HepG2 (cell line): Measurements from ENCODE around the gene MCM8. TPM values are rescaled to one million over a fixed set of nuclear protein-coding genes. Genes with fewer than 3 reads are reported as not detected.

Experiments
- ATAC-seq: fragments of 200-7000 bp; cut with Tn5 transposase; 3 replicates; pipeline ENCODE4 v1.9.1; 2020; ENCODE audit warnings: mild to moderate bottlenecking, moderate library complexity
- BruUV-seq: library from RNA; stranded (reverse); fragments of 400-500 nt; replicated peaks from 2 replicates; lab custom pipeline; 2021; lab: Mats Ljungman, UMichigan
- CTCF ChIA-PET: fragments of 300-600 bp; formaldehyde crosslinking; extraction: SDS; loops from one replicate; lab custom pipeline; 2021; ENCODE audit warnings: low total read pairs, inconsistent platforms, low intra/inter-chr PET ratio; lab: Yijun Ruan, JAX
- POLR2A ChIA-PET: fragments of 350-600 bp; sonication (Branson Sonifier 250); formaldehyde crosslinking; loops from one replicate; lab custom pipeline; 2020; ENCODE audit warnings: antibody characterized with exemption, inconsistent platforms; lab: Yijun Ruan, JAX
- DNase-seq: peaks from one replicate; pipeline ENCODE4 v3.0.0-alpha.2; 2015; ENCODE audit warnings: low spot score
- FAIRE-seq: peaks from 3 replicates; lab custom pipeline; 2011; peaks lifted over from hg19 to GRCh38; lab: Jason Lieb, UNC
- H2AFZ ChIP-seq: one replicate; pipeline ENCODE4 v1.6.1; 2011; ENCODE audit warnings: low read length, inconsistent platforms
- H3K27ac ChIP-seq: fragments of 300-600 bp; 3 replicates; pipeline ENCODE4 v1.8.0; 2011; ENCODE audit warnings: mixed run types, mild to moderate bottlenecking, mixed read lengths, low read length, inconsistent platforms; ENCODE audit not compliant: insufficient read depth; ENCODE audit errors: extremely low read length
- H3K27me3 ChIP-seq, 2 experiments: fragments of 200-600 bp in 1 of 2; 2 replicates in 1 of 2; 3 replicates in 1 of 2; pipeline versions ENCODE4 v1.6.0 to v1.8.0; 2011; ENCODE audit warnings: low read length in 2 of 2, mild to moderate bottlenecking in 2 of 2, moderate library complexity in 2 of 2, inconsistent platforms in 1 of 2; ENCODE audit not compliant: insufficient read depth in 2 of 2, control insufficient read depth in 1 of 2
- H3K36me3 ChIP-seq, 2 experiments: fragments of 200-600 bp in 1 of 2; replicated peaks in 1 of 2; 2 replicates in 1 of 2; 3 replicates in 1 of 2; pipeline versions ENCODE4 v1.5.1 to v1.8.0; 2011; ENCODE audit warnings: low read length in 2 of 2, inconsistent platforms in 1 of 2; ENCODE audit not compliant: insufficient read depth in 2 of 2, control insufficient read depth in 1 of 2
- H3K4me1 ChIP-seq: 2 replicates; pipeline ENCODE4 v1.5.1; 2012; ENCODE audit warnings: low read length, inconsistent platforms; ENCODE audit not compliant: insufficient read depth
- H3K4me2 ChIP-seq: 2 replicates; pipeline ENCODE4 v1.6.0; 2011; ENCODE audit warnings: low read depth, low read length, inconsistent platforms
- H3K4me3 ChIP-seq, 3 experiments: fragments of 200-600 bp in 1 of 3; sonication (generic), shearing (Covaris generic) in 1 of 3; replicated peaks in 1 of 3; 2 replicates each; pipeline ENCODE4 v1.5.1; 2011 to 2016; ENCODE audit warnings: low read length in 3 of 3, inconsistent platforms in 2 of 3, low read depth in 2 of 3, mild to moderate bottlenecking in 2 of 3, control low read depth in 1 of 3, mixed read lengths in 1 of 3; ENCODE audit not compliant: insufficient read depth in 1 of 3
- H3K79me2 ChIP-seq: one replicate; pipeline ENCODE4 v1.6.1; 2011; ENCODE audit warnings: low read length, inconsistent platforms; ENCODE audit not compliant: insufficient read depth
- H3K9ac ChIP-seq: 2 replicates; pipeline ENCODE4 v1.6.0; 2011; ENCODE audit warnings: mild to moderate bottlenecking, low read depth, low read length, inconsistent platforms; ENCODE audit not compliant: insufficient read depth
- H3K9me3 ChIP-seq: 2 replicates; pipeline ENCODE4 v1.5.1; 2012; ENCODE audit warnings: mild to moderate bottlenecking, low read length
- H4K20me1 ChIP-seq: 2 replicates; pipeline ENCODE4 v1.6.0; 2011; ENCODE audit warnings: inconsistent platforms, mild to moderate bottlenecking, low read length, moderate library complexity; ENCODE audit not compliant: insufficient read depth
- DNMT1 ChIP-seq: sonication (generic); formaldehyde crosslinking; IDR thresholded peaks from 2 replicates; pipeline ENCODE4 v1.5.1; 2020; ENCODE audit warnings: mild to moderate bottlenecking, missing genetic modification reagents
- E2F5 ChIP-seq: sonication (generic); formaldehyde crosslinking; conservative IDR thresholded peaks from 2 replicates; pipeline ENCODE4 v1.4.0; 2020; ENCODE audit warnings: missing genetic modification reagents
- HNRNPUL1 ChIP-seq: fragments of 200-400 bp; formaldehyde crosslinking; IDR thresholded peaks from 2 replicates; pipeline ENCODE4 v1.6.1; 2017; ENCODE audit warnings: low read depth, mild to moderate bottlenecking, low read length, moderate library complexity
- ISL2 ChIP-seq: sonication (generic); formaldehyde crosslinking; IDR thresholded peaks from 2 replicates; pipeline ENCODE4 v1.5.0; 2020; ENCODE audit warnings: missing genetic modification reagents
- PHF20 ChIP-seq: sonication (generic); formaldehyde crosslinking; IDR thresholded peaks from 2 replicates; pipeline ENCODE4 v1.5.0; 2020; ENCODE audit warnings: mild to moderate bottlenecking, missing genetic modification reagents
- SP5 ChIP-seq: IDR thresholded peaks from 2 replicates; pipeline ENCODE4 v1.6.1; 2016; ENCODE audit warnings: low read depth, borderline replicate concordance
- SPEN ChIP-seq: sonication (generic); formaldehyde crosslinking; IDR thresholded peaks from 2 replicates; pipeline ENCODE4 v1.5.1; 2020; ENCODE audit warnings: low read depth, mild to moderate bottlenecking, missing genetic modification reagents
- TP53 ChIP-seq: sonication (generic); formaldehyde crosslinking; conservative IDR thresholded peaks from 2 replicates; pipeline ENCODE4 v1.4.0; 2020; ENCODE audit warnings: missing genetic modification reagents
- ZBTB20 ChIP-seq: sonication (generic); formaldehyde crosslinking; IDR thresholded peaks from 2 replicates; pipeline ENCODE4 v1.8.1; 2023; ENCODE audit warnings: missing genetic modification reagents, low read depth, mild to moderate bottlenecking, borderline replicate concordance
- ZC3H13 ChIP-seq: sonication (generic); formaldehyde crosslinking; IDR thresholded peaks from 2 replicates; pipeline ENCODE4 v1.8.1; 2023; ENCODE audit warnings: mild to moderate bottlenecking, missing genetic modification reagents, moderate library complexity
- ZFP36 ChIP-seq: fragments of 150-350 bp; IDR thresholded peaks from 2 replicates; pipeline ENCODE4 v1.6.1; 2018; ENCODE audit warnings: borderline replicate concordance, low read length, low read depth; ENCODE audit not compliant: partially characterized antibody
- ZNF646 ChIP-seq: sonication (generic); formaldehyde crosslinking; IDR thresholded peaks from 2 replicates; pipeline ENCODE4 v1.9.0; 2021; ENCODE audit warnings: mild to moderate bottlenecking, missing genetic modification reagents
- ZNF713 ChIP-seq: sonication (generic); formaldehyde crosslinking; IDR thresholded peaks from 2 replicates; pipeline ENCODE4 v1.4.0; 2020; ENCODE audit warnings: mild to moderate bottlenecking, missing genetic modification reagents
- WGBS: methylation state at CpG from one replicate; pipeline ENCODE4 v1.1.6; 2017; ENCODE audit warnings: low lambda C conversion rate; 5-methylcytosine and 5-hydroxymethylcytosine counted together
- in situ Hi-C: cut with HindIII; loops from 2 replicates; pipeline ENCODE4 v1.10.0; 2017; ENCODE audit warnings: low pct_unique_long_range_greater_than_20kb; ENCODE audit not compliant: extremely low pct_ligation_motif_present
- intact Hi-C: fragments of 100-400 bp; cut with micrococcal nuclease; formaldehyde crosslinking; loops from one replicate; pipeline ENCODE4 v1.10.0; 2022; ENCODE audit not compliant: unreplicated experiment
- polyA plus RNA-seq, 8 experiments: library from polyadenylated mRNA; depleted of rRNA in 3 of 8; stranded (reverse) in 7 of 8; unstranded in 1 of 8; fragments of >200 nt; fragmentation: Illumina TruSeq in 4 of 8; extraction: Trizol in 4 of 8; gene quantifications; 2 replicates each; pipeline versions ENCODE4 v1.2.1 to v1.2.3, GENCODE V29; 2011 to 2016; ENCODE audit warnings: low read depth in 4 of 8, missing spikeins in 1 of 8, mixed read lengths in 1 of 8; ENCODE audit not compliant: insufficient read depth in 1 of 8
- total RNA-seq, 5 experiments: library from RNA; depleted of rRNA; stranded (reverse); fragments of >200 nt; fragmentation: Illumina TruSeq; extraction: Trizol; gene quantifications; 2 replicates each; pipeline ENCODE4 v1.2.3, GENCODE V29; 2016; ENCODE audit warnings: low read depth in 1 of 5

Gene MCM8
- total and polyA plus RNA-seq, 2 of the 13 experiments (the other 11 are each of a cell fraction or from before 2014, with no cell fraction given), result 11.5 to 59.3 TPM

- intact Hi-C loops, result no loop called here
- H2AFZ ChIP-seq, result no peak overlapping the region
- BruUV-seq, result no TSS peak
- no peak overlapping the region for H3K4me3 ChIP-seq
- peaks cover 5% of the 10 kb centered on the region for H3K4me1 ChIP-seq
- H3K27ac ChIP-seq, result no peak overlapping the region
- H3K36me3 ChIP-seq, result peaks cover 22 to 73% of the 10 kb centered on the region in 2 experiments
- H3K9ac ChIP-seq, result no peak overlapping the region
- TF ChIP-seq SP5 (CRISPR knock-in tag), result no peak
- no peak for TF ChIP-seq ZBTB20 (CRISPR knock-in tag)
- no peak for TF ChIP-seq ZC3H13 (CRISPR knock-in tag)
- no peak for TF ChIP-seq E2F5 (CRISPR knock-in tag)
- TF ChIP-seq PHF20 (CRISPR knock-in tag), result no peak
- no peak for TF ChIP-seq ZNF713 (CRISPR knock-in tag)
- TF ChIP-seq TP53, result no peak
- TF ChIP-seq SPEN, result no peak
- no peak for TF ChIP-seq ZFP36
- TF ChIP-seq ISL2 (CRISPR knock-in tag), result no peak
- TF ChIP-seq ZNF646 (CRISPR knock-in tag), result no peak
- no peak for TF ChIP-seq HNRNPUL1
- no peak for TF ChIP-seq DNMT1 (CRISPR knock-in tag)
- ChIA-PET CTCF (no interaction called here), POLR2A (interaction anchor here (1.2 to 1.5 kb wide), 3 partner anchors 10 to 18 kb away, joined by 3 read pairs; no protein-coding TSS in a partner anchor)
- in situ Hi-C loops, result no loop called here
- no peaks in the 10 kb centered on the region for H3K27me3 ChIP-seq
- H3K9me3 ChIP-seq, result peaks cover 6% of the 10 kb centered on the region; the same call in 1 of the 2 replicates
- peaks cover 19% of the 10 kb centered on the region for H4K20me1 ChIP-seq
- 91% methylated on average over 3 of the region's 3 CpGs for WGBS
- no peak overlapping the region for H3K4me2 ChIP-seq
- ATAC-seq, result no peak
- FAIRE-seq, result no peak
- DNase-seq, result no peak
- H3K79me2 ChIP-seq, result peaks cover 68% of the 10 kb centered on the region
Measured at GRCh38 chr20:6026051-6026450, 75.6 kb downstream of the MCM8 start.
